KOPT-K1 (cell line): ENCODE results near the gene DPYD.

Source experiments
- H3K27ac ChIP-seq: fragments of 200-600 bp; sonication (generic); 2 replicates; pipeline ENCODE4 v1.5.1; 2016; ENCODE audit warnings: antibody characterized with exemption, mild to moderate bottlenecking, low read depth, low read length; ENCODE audit not compliant: poor library complexity, severe bottlenecking
- H3K36me3 ChIP-seq: fragments of 200-600 bp; sonication (generic); 2 replicates; pipeline ENCODE4 v1.5.1; 2017; ENCODE audit warnings: antibody characterized with exemption, mild to moderate bottlenecking, low read length, moderate library complexity; ENCODE audit not compliant: insufficient read depth
- H3K9me3 ChIP-seq: fragments of 200-600 bp; sonication (generic); 2 replicates; pipeline ENCODE4 v1.5.1; 2017; ENCODE audit warnings: antibody characterized with exemption, low read length, mild to moderate bottlenecking; ENCODE audit not compliant: insufficient read depth, poor library complexity, severe bottlenecking

DPYD gene

GRCh38 chr1:97105531-97105930, 815.3 kb downstream of the DPYD start:
- no peaks in the 10 kb centered on the region for H3K36me3 ChIP-seq
- H3K27ac ChIP-seq: no peak overlapping the region
- H3K9me3 ChIP-seq: no peaks in the 10 kb centered on the region

- Histone ChIP-seq H3K36me3 (peaks cover 14% of the 10 kb centered on the region), H3K9me3 (no peaks in the 10 kb centered on the region), H3K27ac (no peak overlapping the region)
Observed at GRCh38 chr1:97101509-97101908, 819.3 kb downstream of the DPYD start.

- Histone ChIP-seq H3K36me3 (peaks cover 14% of the 10 kb centered on the region), H3K27ac (no peak overlapping the region), H3K9me3 (no peaks in the 10 kb centered on the region)
Observed at GRCh38 chr1:97097404-97097925, 823.4 kb downstream of the DPYD start.

- Histone ChIP-seq H3K9me3 (no peaks in the 10 kb centered on the region), H3K27ac (no peak overlapping the region), H3K36me3 (peaks cover 14% of the 10 kb centered on the region)
Observed at GRCh38 chr1:97095764-97096163, 825.1 kb downstream of the DPYD start.

- H3K27ac ChIP-seq: no peak overlapping the region
- H3K9me3 ChIP-seq: no peaks in the 10 kb centered on the region
- H3K36me3 ChIP-seq: peaks cover 14% of the 10 kb centered on the region
Observed at GRCh38 chr1:97094247-97094972, 826.4 kb downstream of the DPYD start.

GRCh38 chr1:97093741-97094140, 827.1 kb downstream of the DPYD start:
- Histone ChIP-seq H3K36me3 (peaks cover 14% of the 10 kb centered on the region), H3K27ac (no peak overlapping the region), H3K9me3 (no peaks in the 10 kb centered on the region)

GRCh38 chr1:97092824-97093223, 828.0 kb downstream of the DPYD start:
- H3K9me3 ChIP-seq: no peaks in the 10 kb centered on the region
- H3K27ac ChIP-seq: no peak overlapping the region
- peaks cover 13% of the 10 kb centered on the region for H3K36me3 ChIP-seq

- Histone ChIP-seq H3K9me3 (no peaks in the 10 kb centered on the region), H3K36me3 (peaks cover 1% of the 10 kb centered on the region; the same call in 1 of the 2 replicates), H3K27ac (no peak overlapping the region)
Observed at GRCh38 chr1:97091679-97092078, 829.2 kb downstream of the DPYD start.

- no peak overlapping the region for H3K27ac ChIP-seq
- no peaks in the 10 kb centered on the region for H3K9me3 ChIP-seq
- no peaks in the 10 kb centered on the region for H3K36me3 ChIP-seq
Observed at GRCh38 chr1:97091263-97091662, 829.6 kb downstream of the DPYD start.

GRCh38 chr1:97090725-97091124, 830.1 kb downstream of the DPYD start:
- no peak overlapping the region for H3K27ac ChIP-seq
- H3K36me3 ChIP-seq: no peaks in the 10 kb centered on the region
- H3K9me3 ChIP-seq: no peaks in the 10 kb centered on the region

GRCh38 chr1:97089173-97089572, 831.7 kb downstream of the DPYD start:
- no peak overlapping the region for H3K27ac ChIP-seq

GRCh38 chr1:97088391-97088790, 832.4 kb downstream of the DPYD start:
- H3K27ac ChIP-seq: no peak overlapping the region
- no peaks in the 10 kb centered on the region for H3K9me3 ChIP-seq
- no peaks in the 10 kb centered on the region for H3K36me3 ChIP-seq

More at GRCh38 chr1:97089173-97089572, 831.7 kb downstream of the DPYD start:
- Histone ChIP-seq H3K36me3 (no peaks in the 10 kb centered on the region), H3K9me3 (no peaks in the 10 kb centered on the region)

GRCh38 chr1:97084546-97084945, 836.3 kb downstream of the DPYD start:
- no peaks in the 10 kb centered on the region for H3K9me3 ChIP-seq
- H3K27ac ChIP-seq: no peak overlapping the region

GRCh38 chr1:97082160-97082848, 838.5 kb downstream of the DPYD start:
- peaks cover 4% of the 10 kb centered on the region; the same call in 1 of the 2 replicates for H3K36me3 ChIP-seq
- H3K9me3 ChIP-seq: no peaks in the 10 kb centered on the region
- H3K27ac ChIP-seq: no peak overlapping the region

More at GRCh38 chr1:97084546-97084945, 836.3 kb downstream of the DPYD start:
- no peaks in the 10 kb centered on the region for H3K36me3 ChIP-seq

GRCh38 chr1:97078872-97079271, 842.0 kb downstream of the DPYD start:
- Histone ChIP-seq H3K36me3 (peaks cover 10% of the 10 kb centered on the region; the same call in 1 of the 2 replicates), H3K27ac (no peak overlapping the region)

More at GRCh38 chr1:97078872-97079271, 842.0 kb downstream of the DPYD start:
- H3K9me3 ChIP-seq: no peaks in the 10 kb centered on the region
